Effector CD8-positive, alpha-beta T cell (primary cell): ENCODE data around the gene BTG2.

ENCODE experiments used
- DNase-seq: peaks from one replicate; lab custom pipeline; 2025; lab: John Stamatoyannopoulos, UW

Gene BTG2

DNA sequence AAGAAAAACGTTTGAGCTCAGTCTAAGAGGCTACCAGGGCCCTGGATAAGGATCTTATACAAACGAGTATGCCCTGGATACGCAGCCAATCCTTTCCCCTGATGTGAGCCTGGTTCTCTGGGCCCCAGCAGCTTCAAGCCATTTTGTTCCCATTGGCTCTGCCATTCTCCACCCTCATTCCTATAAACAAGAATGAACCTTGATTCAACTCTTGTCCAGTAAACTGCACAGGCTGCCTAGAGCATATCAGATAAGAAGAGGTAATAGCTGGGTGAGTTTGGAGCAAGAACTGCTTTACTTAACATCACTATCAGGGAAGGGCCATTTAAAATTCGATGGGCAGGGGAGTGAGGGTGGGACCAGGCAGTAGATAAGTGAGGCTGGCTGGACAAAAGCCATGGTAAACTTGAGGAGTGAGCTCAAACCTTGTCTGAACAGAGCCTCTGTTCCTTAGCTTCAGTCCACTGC lies 11.3 kb downstream of the BTG2 start:
- no peak for DNase-seq

DNA sequence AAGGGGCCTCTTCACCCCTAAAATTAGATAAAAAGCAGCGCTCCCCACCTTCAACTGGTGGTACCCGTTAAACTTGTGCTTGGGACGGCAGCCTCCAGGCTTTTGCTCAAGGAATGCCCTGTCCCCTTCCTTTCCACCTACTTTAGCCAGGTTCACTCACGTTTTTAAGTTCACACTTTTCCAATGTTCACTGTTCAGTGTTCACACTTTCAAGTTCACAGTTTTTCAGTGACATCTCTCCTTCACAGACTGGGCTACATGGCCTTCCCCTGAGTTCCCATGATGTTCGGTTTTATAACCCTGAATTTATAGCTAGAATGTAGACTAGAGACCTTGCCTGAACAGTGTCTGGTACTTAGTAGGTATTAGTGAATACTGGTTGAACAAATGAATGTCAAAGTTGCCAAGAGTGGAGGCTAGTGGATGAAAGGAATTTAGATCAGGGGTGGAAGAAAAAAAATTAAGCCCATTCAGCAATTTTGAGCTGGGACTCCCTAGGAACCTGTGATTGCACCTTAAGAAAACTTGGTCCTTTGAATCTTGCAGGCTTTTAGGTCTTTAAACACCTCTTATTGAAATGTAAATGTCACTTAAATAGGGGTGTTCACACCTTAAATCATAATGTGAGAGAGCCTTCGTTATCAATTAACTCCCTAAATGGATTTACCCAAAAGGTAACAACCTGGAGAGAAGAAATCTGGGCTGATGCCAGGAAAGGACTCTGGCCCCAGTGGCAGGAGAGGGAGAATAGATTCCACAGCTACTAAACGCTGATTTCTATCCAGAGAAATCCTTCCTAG lies 12.3 kb downstream of the BTG2 start:
- DNase-seq, result no peak

DNA sequence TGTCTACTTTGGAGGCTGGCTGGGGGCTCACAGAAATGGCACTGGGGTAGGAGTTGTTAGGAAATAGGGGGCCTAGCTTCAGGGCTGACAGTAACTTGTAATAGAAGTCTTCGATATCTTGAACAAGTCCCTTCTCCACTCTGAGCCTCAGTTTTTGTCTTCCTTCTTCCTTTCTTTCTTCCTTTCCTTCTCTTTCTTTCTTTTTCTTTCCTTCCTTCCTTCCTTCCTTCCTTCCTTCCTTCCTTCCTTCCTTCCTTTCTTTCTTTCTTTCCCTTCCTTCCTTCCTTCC lies 12.9 kb downstream of the BTG2 start:
- DNase-seq, result no peak

DNA sequence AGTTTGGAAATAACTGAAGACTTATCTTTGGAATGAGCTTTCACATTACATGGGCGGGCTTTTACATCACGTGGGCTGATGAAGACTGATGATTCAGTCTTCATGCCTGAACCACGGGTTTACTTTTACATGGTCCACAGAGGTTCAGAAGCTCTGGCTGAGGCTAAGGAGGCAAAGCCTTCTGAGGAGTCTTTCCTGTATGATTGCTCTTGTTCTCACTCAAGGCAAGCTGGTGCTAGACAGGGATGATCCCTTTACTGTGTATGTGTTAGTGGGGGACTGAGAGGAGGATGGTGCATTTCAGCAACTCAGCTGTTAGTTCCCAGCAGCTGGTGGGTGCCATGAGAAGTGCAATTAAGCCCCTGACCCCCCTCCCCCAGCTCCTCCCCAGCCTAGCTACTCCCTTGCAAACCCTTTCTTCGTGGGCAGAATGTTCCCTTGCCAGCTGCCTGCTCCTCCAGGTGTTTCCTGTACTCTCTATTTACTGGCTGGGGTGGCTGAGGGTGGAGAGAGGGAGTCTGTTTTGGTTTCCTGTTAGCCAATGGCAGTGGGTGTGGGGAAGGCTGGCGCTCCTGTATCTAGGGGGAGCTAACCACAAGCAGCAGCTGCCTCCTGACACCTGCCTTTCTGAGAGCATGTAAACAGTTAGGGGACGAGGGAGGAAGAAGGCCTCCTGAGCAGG lies 15.4 kb downstream of the BTG2 start:
- peak; percentile 43 for DNase-seq

DNA sequence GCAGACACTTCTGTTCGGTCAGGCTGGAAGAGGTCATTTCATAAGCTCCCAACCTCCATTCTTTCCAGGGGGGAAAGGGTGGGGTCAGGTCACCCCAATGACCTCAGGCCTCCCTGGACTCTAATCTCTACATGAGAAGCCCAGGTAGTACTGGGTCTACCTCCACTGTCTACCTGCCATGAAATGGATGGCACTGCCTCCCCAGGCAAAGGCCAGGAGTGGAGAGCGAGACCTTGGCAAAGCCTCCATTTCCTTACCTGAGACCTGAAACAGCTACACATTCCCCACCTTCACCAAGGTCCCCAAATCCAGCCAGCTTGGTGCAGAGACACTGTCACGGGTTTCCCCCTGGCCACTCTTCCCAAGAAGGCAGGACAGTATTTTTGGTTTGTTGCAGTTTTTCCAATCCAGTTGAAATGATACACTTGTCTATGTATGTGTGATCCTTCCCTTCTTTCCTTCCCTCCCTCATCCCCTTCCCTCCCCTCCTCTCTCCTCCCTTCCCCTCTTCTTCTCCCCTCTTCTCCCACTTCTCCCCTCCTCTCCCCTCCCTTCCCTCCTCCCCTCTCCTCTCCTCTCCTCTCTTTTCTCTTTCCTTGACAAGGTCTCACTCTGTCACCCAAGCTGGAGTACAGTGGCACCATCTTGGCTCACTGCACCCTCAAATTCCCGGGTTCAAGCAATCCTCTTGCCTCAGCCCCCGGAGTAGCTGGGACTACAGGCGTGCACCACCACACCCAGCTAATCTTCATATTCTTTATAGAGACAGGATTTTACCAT lies 16.1 kb downstream of the BTG2 start:
- DNase-seq, result no peak

DNA sequence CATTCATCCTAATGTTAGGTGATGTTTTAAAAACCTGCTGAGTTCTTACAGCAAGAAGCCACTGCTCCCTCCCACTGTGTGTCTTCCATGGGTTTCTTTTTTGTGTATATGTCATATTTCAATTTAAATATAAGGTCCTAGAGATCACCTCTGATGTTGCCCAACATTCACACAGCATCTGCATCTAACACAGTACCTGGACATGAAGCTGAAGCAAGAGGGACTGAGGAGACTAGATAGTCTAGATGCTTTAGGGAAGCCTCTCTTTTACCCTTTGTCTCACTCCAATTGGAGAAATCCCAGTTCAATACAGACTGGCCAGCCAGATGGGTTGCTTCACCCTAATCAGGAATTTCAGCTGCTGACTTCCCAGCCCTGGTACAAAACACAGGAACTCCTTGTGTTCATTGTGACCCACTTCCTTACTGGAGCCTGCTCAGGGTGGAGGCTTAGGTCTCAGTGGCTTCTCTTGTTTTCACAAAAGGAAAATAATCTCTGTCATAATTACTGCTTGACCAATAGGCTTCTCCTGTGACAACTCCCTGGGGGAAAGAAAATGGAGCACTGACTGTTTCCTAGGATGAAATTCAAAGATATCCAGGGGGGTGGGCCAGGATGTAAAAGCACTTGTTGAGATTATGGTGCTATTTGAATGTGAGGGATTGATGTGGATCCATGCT lies 17.3 kb downstream of the BTG2 start:
- DNase-seq, result no peak

DNA sequence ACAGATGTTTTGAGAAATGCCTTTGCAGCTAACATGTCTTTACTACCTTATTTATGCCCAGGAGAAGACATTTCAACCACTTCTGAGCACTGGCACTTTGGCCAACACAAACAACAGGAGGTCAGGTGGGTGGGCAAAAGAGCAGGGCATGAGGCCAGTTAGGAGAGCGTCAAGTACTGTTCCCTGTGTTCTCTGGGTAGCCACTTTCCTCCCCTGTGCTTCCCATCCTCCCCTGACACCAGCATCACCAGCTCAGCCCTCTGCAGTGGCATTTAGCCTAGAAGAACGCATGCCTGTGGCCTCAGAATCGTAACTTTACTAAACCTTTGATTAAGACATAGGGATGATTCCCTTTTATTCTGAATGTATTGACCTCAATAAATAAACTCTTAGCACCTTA lies 18.3 kb downstream of the BTG2 start:
- no peak for DNase-seq

DNA sequence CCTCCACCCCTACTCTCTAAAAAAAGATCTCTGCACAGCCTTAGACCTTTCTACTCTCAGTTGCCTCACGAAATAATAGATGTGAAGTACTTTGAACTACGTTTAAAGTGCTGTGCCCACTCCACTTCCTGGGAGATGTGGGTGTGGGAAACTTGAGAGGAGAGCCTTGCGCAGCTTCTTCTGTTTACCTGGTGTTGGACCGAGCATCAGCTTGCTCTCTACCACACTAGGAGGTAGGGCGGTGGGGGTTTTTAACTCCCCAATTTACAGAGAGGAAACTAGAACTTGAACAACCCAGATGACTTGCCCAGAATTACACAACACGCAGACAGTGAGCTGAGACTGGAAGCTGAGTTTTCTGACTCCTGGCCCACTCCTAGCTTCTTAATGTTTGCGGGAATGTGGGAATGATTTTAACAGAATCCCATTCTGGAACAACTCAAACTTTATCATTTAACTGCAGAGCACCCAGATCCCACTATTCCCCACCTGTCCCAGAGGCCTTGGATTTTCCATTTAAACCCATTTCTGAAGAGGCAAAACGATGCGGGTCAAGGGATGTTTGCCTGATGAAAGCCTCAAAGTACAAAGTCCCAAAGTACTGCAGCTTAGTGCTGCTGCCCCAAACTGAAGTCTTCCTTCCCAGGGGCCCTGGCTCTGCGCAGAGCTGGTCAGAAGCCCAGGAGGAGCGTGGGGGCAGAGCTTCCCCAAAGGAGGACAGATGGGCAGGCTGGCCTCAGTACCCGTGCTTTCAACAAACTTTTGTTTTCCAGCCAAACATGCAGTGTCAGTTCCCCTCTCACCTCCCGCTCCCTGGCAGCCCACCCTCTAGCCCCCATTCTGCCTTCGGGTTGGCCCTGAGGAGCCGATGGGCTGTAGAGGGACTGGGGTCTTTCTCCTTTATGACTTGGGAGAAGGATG lies 19.0 kb downstream of the BTG2 start:
- peak; percentile 43 for DNase-seq

DNA sequence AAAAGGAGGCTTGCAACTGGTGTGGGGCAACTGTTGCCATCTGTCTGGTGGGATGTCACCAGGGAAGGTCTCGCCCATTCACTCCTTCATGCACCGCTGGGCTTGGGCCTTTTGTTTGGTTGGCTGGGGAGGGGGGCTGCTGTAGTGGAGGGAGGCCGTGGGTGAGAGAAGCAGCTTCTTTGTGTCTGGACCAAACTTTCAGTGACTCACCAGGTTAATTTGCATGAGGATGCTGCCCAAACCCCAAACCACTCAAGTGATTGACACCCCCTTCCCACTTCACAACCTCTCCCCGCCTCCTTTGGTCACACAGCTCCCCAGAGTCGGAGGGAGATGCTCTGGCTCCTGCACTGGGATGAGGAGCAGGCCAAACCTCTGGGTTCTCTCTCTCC lies 19.7 kb downstream of the BTG2 start:
- DNase-seq, result peak; percentile 24

DNA sequence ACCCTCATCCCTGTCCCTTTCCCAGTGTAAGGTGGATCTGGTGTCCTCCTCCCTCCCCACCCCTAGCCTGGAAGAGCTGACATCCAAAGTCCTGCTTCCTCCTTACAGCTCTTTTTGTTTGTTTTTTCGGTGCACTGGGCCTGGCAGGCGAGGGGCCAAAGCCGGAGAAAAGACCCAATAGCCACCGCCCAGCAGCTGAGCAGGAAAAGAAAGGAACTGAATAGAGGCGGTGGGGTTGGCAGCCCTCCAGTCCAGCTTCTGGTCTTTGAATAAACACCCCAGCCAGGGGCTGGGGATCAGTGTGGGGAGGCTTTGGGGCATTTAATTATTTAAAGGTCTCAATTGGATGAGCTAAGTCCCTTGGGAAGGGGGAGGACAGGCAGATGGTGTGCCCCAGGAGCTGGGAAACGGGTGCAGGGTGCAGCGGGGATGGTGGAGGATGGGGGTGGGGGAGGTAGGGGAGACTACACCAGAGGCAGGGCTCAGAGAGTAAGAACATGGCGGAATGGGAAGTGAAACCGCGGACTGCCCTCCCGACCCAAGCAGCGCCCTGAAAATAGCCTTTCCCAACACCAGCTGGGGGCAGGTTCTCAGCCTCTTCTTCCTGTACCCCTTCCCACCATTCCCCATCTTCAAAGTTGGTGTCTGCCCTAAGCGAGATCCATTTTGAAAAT lies 20.2 kb downstream of the BTG2 start:
- DNase-seq, result no peak

DNA sequence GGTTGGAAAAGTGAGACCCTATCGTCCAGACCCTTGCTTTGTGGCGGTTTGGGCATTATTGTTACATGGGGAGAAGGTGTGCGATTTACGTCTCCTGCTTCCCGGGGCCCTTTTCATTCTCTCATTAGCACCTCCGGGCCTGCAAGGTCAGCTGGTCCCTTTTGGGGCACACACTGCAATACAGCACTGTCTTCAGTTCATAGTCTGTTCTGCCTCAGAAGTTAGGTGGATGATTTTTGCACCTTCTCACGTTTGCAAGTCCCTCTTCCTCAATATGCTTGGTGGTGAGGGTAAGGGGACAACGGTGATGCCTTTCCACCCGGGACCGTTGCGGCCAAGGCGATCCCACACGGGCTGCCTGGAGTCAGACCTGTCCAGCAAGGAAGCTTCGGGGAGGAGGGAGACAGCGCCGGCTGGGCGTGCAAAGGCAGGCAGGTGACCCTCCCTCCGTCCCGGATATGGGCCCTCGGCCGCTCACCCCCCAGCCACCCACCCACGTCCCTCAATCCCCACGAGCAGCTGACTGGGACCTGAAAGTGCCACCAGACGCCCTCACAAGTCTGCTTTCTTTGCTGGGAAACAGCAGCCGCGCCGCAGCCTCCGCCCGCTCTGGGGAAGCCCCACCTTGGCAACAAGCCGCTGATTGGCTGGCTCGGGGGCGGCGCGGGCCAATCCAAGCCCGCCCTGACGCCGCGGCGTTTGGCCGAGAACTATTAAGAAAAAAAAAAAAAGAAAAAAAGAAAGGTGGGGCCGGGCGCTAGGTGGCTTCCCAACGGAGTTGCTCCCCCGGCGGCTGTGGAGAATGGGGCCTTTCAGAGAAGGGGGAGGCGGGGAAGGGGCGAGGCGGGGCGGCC lies 21.7 kb downstream of the BTG2 start:
- peak; percentile 89 for DNase-seq

DNA sequence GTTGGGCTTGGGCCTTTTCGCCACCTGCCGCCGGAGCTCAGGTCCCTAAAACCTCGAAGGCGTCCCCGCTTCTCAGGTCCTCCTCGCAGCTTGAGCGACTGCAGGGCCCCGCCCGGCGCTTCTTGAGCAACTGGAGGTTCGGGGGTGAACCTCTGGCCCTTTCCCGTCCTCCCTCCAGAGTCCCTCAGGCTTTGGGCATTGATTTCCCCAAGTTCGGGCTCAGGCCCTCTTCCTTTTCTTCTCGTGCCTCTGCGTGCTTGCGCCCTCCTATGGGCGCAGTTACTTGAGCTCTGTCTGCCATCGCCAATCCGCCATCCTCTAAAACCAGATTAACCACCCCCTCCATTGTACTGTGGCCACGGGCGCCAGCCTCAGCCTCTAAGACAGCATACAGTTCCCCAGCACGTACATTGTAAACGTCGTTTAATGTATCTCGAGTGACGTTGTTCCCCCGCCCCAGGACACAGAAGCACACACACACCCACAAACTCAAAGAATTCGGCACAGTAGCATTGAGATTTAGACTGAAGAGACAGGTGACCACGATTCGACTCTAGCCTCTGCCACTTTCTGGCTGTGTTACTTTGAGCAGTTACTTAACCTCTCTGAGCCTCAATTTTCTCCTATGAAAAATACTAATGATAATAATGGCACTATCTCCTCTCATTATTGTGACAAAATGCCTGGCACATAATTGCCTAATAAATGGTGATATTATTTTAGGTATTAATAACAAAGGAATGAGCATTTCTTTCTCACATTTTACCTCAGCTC lies 22.6 kb downstream of the BTG2 start:
- peak; percentile 64 for DNase-seq

DNA sequence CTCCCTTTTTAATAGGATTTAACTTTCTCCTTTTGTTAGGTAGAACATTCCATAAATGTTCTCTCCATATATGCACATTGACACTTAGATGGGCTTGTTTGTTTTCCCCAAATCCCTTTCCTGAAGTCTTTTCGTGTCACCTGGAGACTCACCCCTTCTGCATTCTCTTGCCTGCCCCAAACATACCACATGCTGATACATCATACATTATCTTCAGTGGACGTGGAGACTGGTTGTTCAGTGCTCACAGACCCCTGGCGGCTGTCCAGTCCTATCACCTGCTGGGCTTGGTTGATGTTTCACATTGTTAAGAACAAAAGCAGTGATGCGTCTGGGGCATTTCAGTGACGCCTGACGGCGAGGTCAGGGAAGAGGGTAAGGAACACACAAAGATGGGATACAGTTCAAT lies 23.4 kb downstream of the BTG2 start:
- no peak for DNase-seq

DNA sequence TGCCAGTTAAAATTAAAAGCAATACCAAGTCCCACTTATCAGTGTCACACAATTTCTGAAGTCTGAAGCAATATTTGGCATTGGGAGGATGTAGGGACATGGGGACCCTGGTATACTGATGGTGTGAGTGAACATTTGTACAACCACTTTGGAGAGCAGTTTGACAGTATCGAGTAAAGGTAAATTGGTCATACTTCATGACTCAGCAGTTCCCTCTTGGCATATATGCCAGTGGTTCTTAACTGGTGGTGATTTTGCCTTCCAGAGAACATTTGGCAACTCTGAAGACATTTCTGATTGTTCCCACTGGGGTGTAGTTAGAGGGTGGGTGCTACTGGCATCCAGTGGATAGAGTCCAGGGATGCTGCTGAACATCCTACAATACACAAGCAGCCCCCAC lies 25.9 kb downstream of the BTG2 start:
- no peak for DNase-seq

DNA sequence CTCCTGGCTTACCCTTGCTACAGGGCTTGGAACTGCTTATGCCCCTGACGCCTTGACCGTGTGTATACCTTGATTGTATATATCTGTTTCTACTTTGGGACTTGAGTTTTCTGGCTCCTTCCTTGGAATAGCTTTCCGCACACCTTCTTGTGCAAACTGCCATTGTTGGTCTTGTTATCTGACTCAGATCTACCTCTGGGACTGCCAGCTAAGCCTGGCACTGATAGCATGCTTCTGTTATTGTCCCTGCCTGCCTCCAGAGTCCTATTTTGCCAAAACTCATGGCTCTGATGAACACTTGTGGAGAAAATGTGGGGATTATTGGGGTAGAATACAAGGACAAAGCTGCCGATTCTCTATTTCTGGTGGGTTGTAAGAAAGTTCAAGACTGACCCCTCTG lies 30.2 kb downstream of the BTG2 start:
- no peak for DNase-seq

DNA sequence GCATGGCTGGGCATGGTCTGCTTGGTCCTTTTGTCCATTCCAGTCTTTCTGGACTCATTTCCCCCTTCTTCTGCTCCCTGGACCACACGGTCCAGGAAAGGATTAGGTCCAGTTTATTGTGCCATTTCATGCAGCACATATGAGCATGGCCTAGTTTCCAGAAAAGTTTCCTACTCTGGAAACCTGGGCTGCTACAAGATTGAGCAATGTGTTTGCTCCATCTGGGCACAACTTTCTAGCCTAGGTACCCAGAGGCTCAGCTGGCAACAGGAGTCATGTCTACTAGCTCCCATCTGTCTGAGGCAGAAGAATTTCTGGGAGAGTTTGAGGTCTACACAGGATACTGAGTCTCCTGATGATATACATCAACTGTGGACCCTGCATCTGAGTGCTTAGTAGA lies 30.8 kb downstream of the BTG2 start:
- no peak for DNase-seq

DNA sequence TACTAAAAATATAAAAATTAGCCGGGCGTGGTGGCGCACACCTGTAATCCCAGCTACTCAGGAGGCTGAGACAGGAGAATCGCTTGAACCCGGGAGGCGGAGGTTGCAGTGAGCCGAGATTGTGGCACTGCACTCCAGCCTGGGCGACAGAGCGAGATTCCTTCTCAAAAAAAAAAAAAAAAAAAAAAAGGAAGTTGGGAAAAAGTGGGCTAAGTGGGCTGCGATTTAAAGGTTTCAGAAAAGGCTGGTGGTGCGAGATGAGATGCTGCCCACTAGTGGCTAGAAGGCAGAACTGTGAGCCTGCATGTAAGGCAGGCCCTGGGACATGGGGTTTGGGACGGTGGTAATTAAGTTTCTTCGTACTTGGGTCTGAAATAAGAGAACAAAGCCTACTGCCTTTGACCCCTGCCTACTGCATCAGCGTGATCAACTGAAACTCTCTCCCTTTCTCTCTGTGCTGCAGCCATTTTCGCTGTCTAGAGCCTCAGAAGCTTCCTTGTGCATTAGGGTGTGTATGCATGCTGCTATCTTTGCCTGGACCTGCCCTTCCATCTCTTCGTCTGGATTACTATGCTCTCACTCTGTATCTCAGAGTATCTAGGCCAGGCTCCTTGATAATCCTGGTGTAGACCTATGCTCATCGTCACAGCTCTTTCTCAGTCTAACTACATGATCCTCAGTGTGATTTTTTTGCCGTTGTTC lies 33.2 kb downstream of the BTG2 start:
- peak; percentile 28 for DNase-seq

DNA sequence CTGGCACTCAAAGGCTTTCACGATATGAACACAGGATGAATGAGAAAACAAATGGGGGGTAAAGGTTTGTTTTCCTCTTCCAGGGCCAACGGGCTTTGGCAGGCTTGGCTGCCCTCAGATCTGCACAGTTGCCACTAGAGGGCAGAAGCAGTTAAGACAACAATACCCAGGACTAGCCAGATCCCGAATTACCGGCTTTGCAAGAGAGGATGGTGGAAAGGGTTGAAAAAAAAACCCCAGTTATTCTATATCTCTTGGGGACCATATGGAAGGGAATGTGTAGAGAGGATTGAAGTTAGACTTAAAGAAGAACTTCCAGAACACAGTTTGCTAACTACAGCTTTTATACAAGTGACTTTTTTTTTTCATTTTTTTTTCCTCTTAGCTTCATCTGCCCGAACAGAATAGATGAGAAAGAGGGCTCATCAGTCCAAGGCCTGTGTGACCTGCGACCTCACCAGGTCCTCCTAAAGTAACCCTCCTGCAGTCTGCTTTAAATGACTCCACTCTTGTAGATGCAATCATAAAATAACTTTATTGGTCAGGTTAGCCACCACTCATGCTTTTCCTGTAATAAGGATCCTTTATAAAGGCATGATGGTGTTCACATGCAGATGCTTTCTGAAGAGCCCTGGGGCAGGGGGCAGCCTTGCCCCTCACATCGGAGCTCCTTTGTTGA lies 34.9 kb downstream of the BTG2 start:
- peak; percentile 36 for DNase-seq
